ENCODE results near the gene ABHD3.
A peak's percentile ranks its signal among the peaks of the same experiment; 100 is the strongest.

The ABHD3 gene

GRCh38 chr18:21672521-21673267, 31.9 kb downstream of the ABHD3 start:
- peak; percentile 24 for DNase-seq (ENCODE audit: extremely low read depth, low read depth)
- no peak overlapping the region for H3K4me3 ChIP-seq (replicated peaks; ENCODE audit: low read depth, low read length)
- TF ChIP-seq CTCF (IDR thresholded peaks at IDR 0.05; ENCODE audit: low read depth, low read length, missing control alignments), result no peak

GRCh38 chr18:21669736-21670285, 34.8 kb downstream of the ABHD3 start:
- no peak for DNase-seq (ENCODE audit: extremely low read depth, low read depth)
- no peak for TF ChIP-seq CTCF (IDR thresholded peaks at IDR 0.05; ENCODE audit: low read depth, low read length, missing control alignments)
- H3K4me3 ChIP-seq (replicated peaks; ENCODE audit: low read depth, low read length), result no peak overlapping the region

- H3K4me3 ChIP-seq (replicated peaks; ENCODE audit: low read depth, low read length), result no peak overlapping the region
- DNase-seq (ENCODE audit: extremely low read depth, low read depth), result no peak
- TF ChIP-seq CTCF (IDR thresholded peaks at IDR 0.05; ENCODE audit: low read depth, low read length, missing control alignments), result no peak
Observed at GRCh38 chr18:21664069-21664468, 40.5 kb downstream of the ABHD3 start.

- no peak for TF ChIP-seq CTCF (IDR thresholded peaks at IDR 0.05; ENCODE audit: low read depth, low read length, missing control alignments)
- no peak overlapping the region for H3K4me3 ChIP-seq (replicated peaks; ENCODE audit: low read depth, low read length)
- DNase-seq (ENCODE audit: extremely low read depth, low read depth), result no peak
Observed at GRCh38 chr18:21663578-21663977, 41.0 kb downstream of the ABHD3 start.

GRCh38 chr18:21662581-21662980, 42.0 kb downstream of the ABHD3 start:
- H3K4me3 ChIP-seq (replicated peaks; ENCODE audit: low read depth, low read length), result no peak overlapping the region
- no peak for TF ChIP-seq CTCF (IDR thresholded peaks at IDR 0.05; ENCODE audit: low read depth, low read length, missing control alignments)
- no peak for DNase-seq (ENCODE audit: extremely low read depth, low read depth)

GRCh38 chr18:21660078-21660477, 44.5 kb downstream of the ABHD3 start:
- TF ChIP-seq CTCF (IDR thresholded peaks at IDR 0.05; ENCODE audit: low read depth, low read length, missing control alignments), result no peak
- no peak for DNase-seq (ENCODE audit: extremely low read depth, low read depth)
- H3K4me3 ChIP-seq (replicated peaks; ENCODE audit: low read depth, low read length), result no peak overlapping the region

Measured in HFF-Myc (cell line).